BJ (cell line): Measurements from ENCODE around the gene IGDCC3. TPM values are rescaled to one million over a fixed set of nuclear protein-coding genes. Genes with fewer than 3 reads are reported as not detected.

Source experiments
- CTCF ChIA-PET: fragments of 350-600 bp; formaldehyde crosslinking; extraction: SDS; loops from one replicate; lab custom pipeline; 2021; ENCODE audit warnings: antibody characterized with exemption, inconsistent platforms; lab: Yijun Ruan, JAX
- POLR2A ChIA-PET: fragments of 300-600 bp; sonication (Branson Sonifier 250); formaldehyde crosslinking; extraction: SDS; loops from one replicate; lab custom pipeline; 2021; ENCODE audit warnings: antibody characterized with exemption; lab: Charles Lee
- DNase-seq: peaks from one replicate; pipeline ENCODE4 v3.0.0-alpha.2; 2011; ENCODE audit warnings: low read depth
- H3K27me3 ChIP-seq: 2 replicates; pipeline ENCODE4 v1.6.0; 2011; ENCODE audit warnings: low read length; ENCODE audit not compliant: control insufficient read depth, insufficient read depth
- H3K36me3 ChIP-seq: 2 replicates; pipeline ENCODE4 v1.5.1; 2011; ENCODE audit warnings: low read length; ENCODE audit not compliant: control insufficient read depth, insufficient read depth
- H3K4me3 ChIP-seq: 2 replicates; pipeline ENCODE4 v1.5.1; 2011; ENCODE audit warnings: low read depth, mild to moderate bottlenecking, control low read depth, low read length
- CTCF ChIP-seq: IDR thresholded peaks from 2 replicates; pipeline ENCODE4 v1.5.1; 2011; ENCODE audit warnings: low read depth, mild to moderate bottlenecking, control low read depth, inconsistent platforms, low read length, moderate library complexity; ENCODE audit not compliant: insufficient read depth
- polyA plus RNA-seq: library from polyadenylated mRNA; depleted of rRNA; stranded (reverse); fragments of >200 nt; gene quantifications from 2 replicates; pipeline ENCODE4 v1.2.3, GENCODE V29; 2011

IGDCC3 gene
- polyA plus RNA-seq, 1 experiment: not detected

DNA sequence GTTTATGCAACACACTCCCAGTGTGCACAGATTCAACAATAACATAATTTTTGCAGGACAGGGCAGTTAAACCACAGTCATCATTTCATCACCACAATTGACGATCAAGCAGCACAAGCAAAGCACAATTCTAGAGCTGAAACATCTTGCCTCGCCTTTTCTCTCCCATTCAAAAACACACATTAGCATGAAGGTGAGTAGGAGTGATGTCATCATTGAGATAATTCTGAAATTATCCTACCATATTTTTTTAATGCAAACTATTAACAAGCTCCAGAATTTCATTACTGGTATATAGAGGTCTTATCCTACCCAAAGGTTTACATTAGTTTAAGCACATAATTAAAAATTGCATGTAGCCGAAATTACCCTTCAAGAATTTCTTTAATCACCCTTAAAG lies 3.5 kb downstream of the IGDCC3 start:
- H3K27me3 ChIP-seq: peaks cover 31% of the 10 kb centered on the region
- DNase-seq: no peak
- CTCF ChIA-PET: interaction anchor here (0.9 to 10.0 kb wide), 2 partner anchors 12 to 36 kb away, joined by 5 to 71 read pairs; no protein-coding TSS in a partner anchor
- TF ChIP-seq CTCF: no peak
- POLR2A ChIA-PET: no interaction called here
- H3K4me3 ChIP-seq: no peak overlapping the region
- no peaks in the 10 kb centered on the region for H3K36me3 ChIP-seq

DNA sequence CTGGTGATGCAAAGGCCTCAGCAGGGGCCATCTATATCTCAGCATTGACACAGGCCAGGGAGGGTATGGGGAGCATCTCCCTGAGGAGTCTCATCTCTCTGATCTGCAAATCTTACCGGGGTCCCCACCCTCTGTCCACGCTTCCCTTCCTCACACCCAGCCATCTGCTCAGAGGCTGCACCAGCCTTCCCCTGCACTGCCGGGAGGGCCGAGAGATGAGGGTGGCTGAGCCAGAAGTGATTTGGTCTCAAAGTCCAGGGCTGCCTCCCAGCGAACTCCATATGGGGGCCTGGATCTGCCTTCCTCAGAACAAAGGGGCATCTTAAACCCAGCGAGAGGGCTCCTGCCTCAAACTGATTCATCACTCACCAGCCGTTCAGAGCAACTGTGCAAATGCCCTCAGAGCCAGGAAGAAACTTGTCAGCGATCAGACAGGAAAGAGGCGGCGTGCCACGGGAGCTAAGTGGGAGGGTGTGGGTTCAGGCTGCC lies 4.6 kb downstream of the IGDCC3 start:
- Histone ChIP-seq H3K27me3 (peaks cover 31% of the 10 kb centered on the region), H3K4me3 (no peak overlapping the region), H3K36me3 (no peaks in the 10 kb centered on the region)
- POLR2A ChIA-PET: no interaction called here
- DNase-seq: no peak
- CTCF ChIA-PET: interaction anchor here (0.9 to 10.0 kb wide), 4 partner anchors 10 to 54 kb away, joined by 3 to 71 read pairs (median 3); no protein-coding TSS in a partner anchor
- TF ChIP-seq CTCF: no peak

- no peaks in the 10 kb centered on the region for H3K36me3 ChIP-seq
- POLR2A ChIA-PET: no interaction called here
- no peak for TF ChIP-seq CTCF
- CTCF ChIA-PET: interaction anchor here (0.7 to 10.0 kb wide), 4 partner anchors 14 to 54 kb away, joined by 3 to 71 read pairs (median 3); no protein-coding TSS in a partner anchor
- DNase-seq: no peak
- H3K4me3 ChIP-seq: no peak overlapping the region
- peaks cover 31% of the 10 kb centered on the region for H3K27me3 ChIP-seq
Observed at GRCh38 chr15:65372787-65373067, 5.1 kb downstream of the IGDCC3 start.

GRCh38 chr15:65371976-65372786 lies 5.6 kb downstream of the IGDCC3 start:
- CTCF ChIA-PET: interaction anchor here (0.6 to 10.0 kb wide), 6 partner anchors 8 to 54 kb away, joined by 3 to 71 read pairs (median 4); no protein-coding TSS in a partner anchor
- no peak for TF ChIP-seq CTCF
- peaks cover 30% of the 10 kb centered on the region for H3K27me3 ChIP-seq
- H3K36me3 ChIP-seq: no peaks in the 10 kb centered on the region
- POLR2A ChIA-PET: no interaction called here
- no peak for DNase-seq
- no peak overlapping the region for H3K4me3 ChIP-seq

DNA sequence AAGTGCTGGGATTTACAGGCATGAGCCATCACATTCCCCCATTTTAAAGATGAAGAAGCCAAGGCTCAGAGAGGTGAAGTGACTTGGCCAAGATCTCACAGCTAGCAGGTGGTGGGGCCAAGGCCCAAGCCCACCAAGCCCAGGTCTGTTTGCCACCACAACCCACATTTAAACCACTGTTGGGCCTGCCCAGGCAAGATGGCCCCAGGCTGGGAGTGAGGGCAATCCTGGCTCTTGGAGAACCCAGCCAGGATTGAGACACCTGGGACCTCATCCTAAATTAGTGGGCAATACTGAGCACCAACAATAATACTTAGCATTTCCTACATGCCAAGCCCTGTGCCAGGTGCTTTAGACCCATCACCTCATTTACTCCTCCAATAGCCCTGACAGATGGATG lies 6.9 kb downstream of the IGDCC3 start:
- H3K4me3 ChIP-seq: no peak overlapping the region
- no peak for DNase-seq
- POLR2A ChIA-PET: no interaction called here
- no peaks in the 10 kb centered on the region for H3K36me3 ChIP-seq
- no peak for TF ChIP-seq CTCF
- CTCF ChIA-PET: interaction anchor here (1.2 to 10.0 kb wide), 3 partner anchors 13 to 52 kb away, joined by 3 to 71 read pairs (median 8); no protein-coding TSS in a partner anchor
- peaks cover 20% of the 10 kb centered on the region for H3K27me3 ChIP-seq
